Calu3 (cell line): ENCODE results near the gene SART1. TPM values are rescaled to one million over a fixed set of nuclear protein-coding genes. Genes with fewer than 3 reads are reported as not detected.

Experiments
- BruUV-seq: library from RNA; stranded (reverse); fragments of 400-500 nt; replicated peaks from 2 replicates; lab custom pipeline; 2021; lab: Mats Ljungman, UMichigan
- CTCF ChIA-PET: fragments of 300-600 bp; sonication (Branson Sonifier 250); formaldehyde crosslinking; loops from one replicate; lab custom pipeline; 2022; ENCODE audit warnings: antibody characterized with exemption; lab: Charles Lee
- DNase-seq: peaks from one replicate; pipeline ENCODE4 v3.0.0; 2022
- H3K27ac Mint-ChIP-seq: one replicate; pipeline ENCODE4 v1.8.0; 2022; ENCODE audit warnings: mixed read lengths; ENCODE audit not compliant: unreplicated experiment
- H3K27me3 Mint-ChIP-seq: one replicate; pipeline ENCODE4 v1.8.0; 2022; ENCODE audit warnings: mixed read lengths; ENCODE audit not compliant: unreplicated experiment
- H3K36me3 Mint-ChIP-seq: one replicate; pipeline ENCODE4 v1.8.0; 2022; ENCODE audit warnings: mild to moderate bottlenecking, moderate library complexity, mixed read lengths; ENCODE audit not compliant: insufficient read depth, unreplicated experiment
- H3K4me1 Mint-ChIP-seq: one replicate; pipeline ENCODE4 v1.8.0; 2022; ENCODE audit warnings: mild to moderate bottlenecking, low read depth, mixed read lengths; ENCODE audit not compliant: unreplicated experiment
- H3K4me3 Mint-ChIP-seq: one replicate; pipeline ENCODE4 v1.8.0; 2022; ENCODE audit warnings: mild to moderate bottlenecking, low read depth, moderate library complexity, mixed read lengths; ENCODE audit not compliant: unreplicated experiment
- H3K9me3 Mint-ChIP-seq: one replicate; pipeline ENCODE4 v1.8.0; 2022; ENCODE audit warnings: low read depth, mixed read lengths; ENCODE audit not compliant: unreplicated experiment
- CTCF ChIP-seq: fragments of 200-600 bp; IDR thresholded peaks from one replicate; pipeline ENCODE4 v1.8.0; 2022; ENCODE audit warnings: antibody characterized with exemption; ENCODE audit not compliant: unreplicated experiment
- intact Hi-C: fragments of 100-400 bp; cut with micrococcal nuclease; formaldehyde crosslinking; loops from one replicate; pipeline ENCODE4 v1.10.0; 2022; ENCODE audit not compliant: unreplicated experiment
- total RNA-seq: library from RNA; stranded (reverse); gene quantifications from 2 replicates; pipeline ENCODE4 v1.2.3, GENCODE V29; 2022

SART1 gene
- total RNA-seq, 1 experiment from 2014 or later = 47.2 TPM

DNA sequence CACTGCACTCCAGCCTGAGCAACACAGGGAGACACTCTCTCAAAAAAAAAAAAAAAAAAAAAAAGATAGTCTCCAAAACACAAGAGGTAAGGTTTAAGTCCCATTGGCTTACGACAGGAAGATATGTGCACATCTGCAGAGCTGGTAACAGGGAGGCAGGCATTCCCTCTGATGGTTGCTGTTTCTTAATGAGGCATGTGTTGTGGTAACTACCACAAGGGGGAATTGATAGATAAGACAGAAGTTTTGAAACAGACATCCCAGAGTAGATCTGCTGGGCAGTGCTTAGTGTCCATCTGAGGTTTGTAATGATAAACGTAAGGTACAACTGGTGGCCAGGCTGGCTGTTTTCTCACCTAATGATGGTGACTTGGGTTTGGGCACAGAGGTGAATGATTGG is 35.8 kb downstream of the SART1 start:
- H3K9me3 Mint-ChIP-seq = no peaks in the 10 kb centered on the region
- DNase-seq = no peak
- no peak for TF ChIP-seq CTCF
- H3K27ac Mint-ChIP-seq = no peak overlapping the region
- H3K27me3 Mint-ChIP-seq = no peaks in the 10 kb centered on the region
- peaks cover 49% of the 10 kb centered on the region for H3K36me3 Mint-ChIP-seq
- CTCF ChIA-PET = no interaction called here
- intact Hi-C loops = no loop called here
- H3K4me3 Mint-ChIP-seq = no peak overlapping the region
- peaks cover 7% of the 10 kb centered on the region for H3K4me1 Mint-ChIP-seq
- no TSS peak for BruUV-seq

DNA sequence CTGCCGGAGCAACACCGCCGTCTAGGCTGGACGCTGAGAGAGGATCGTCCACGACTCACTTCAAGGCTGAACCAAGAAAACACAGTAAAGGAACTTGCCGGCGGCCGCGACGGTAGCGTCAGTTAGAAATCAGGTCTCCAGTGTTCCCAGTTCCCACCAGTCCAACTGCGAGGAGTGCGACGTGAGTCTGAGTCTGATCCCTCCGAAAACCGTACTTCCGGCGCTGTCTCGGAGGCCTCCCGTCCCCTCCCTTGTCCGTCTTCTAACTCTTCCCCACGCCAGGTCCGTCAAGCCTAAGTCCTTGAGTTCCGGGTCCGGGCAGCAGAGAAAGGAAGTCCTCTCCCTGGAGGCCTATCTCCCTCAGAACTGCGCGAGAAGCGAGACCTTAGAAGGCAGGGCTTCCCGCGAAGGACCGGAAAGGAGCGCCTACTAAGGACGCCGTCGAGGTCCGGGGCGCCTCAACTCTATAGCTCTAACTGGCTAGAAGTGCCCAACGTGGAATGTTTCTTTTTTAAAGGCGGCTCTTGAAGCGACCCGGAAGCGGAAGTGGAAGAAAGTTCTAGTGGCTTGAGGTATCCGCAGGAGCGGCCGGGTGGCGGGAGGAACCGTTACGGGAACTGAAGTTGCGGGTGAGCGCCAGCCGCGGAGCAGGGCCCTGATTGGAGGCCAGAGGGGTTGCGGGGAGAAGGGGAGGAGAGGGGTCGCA is 40.6 kb downstream of the SART1 start, which contains the start of the genes BANF1 and EIF1AD:
TSS of gene BANF1 (plus strand) at position 562 of the 706 bp plus-strand sequence. CDS start 748 bp downstream, outside the sequence.
TSS of gene EIF1AD (minus strand) at position 216 of the 706 bp plus-strand sequence. CDS start 1,768 bp downstream, outside the sequence.
- TF ChIP-seq CTCF = no peak
- H3K27ac Mint-ChIP-seq = peak within 1 kb of the TSS; percentile 90
- intact Hi-C loops = loop anchor here (1.0 kb wide), 1 partner anchor 9 kb away; no protein-coding TSS in a partner anchor
- BruUV-seq = no TSS peak
- no peaks in the 10 kb centered on the region for H3K9me3 Mint-ChIP-seq
- H3K4me3 Mint-ChIP-seq = peak within 1 kb of the TSS; percentile 92
- CTCF ChIA-PET = interaction anchor here (0.7 to 1.5 kb wide), 7 partner anchors 9 to 142 kb away, joined by 3 to 12 read pairs (median 4); partner anchors contain the start of genes CCDC85B, FIBP and MUS81
- peaks cover 69% of the 10 kb centered on the region for H3K36me3 Mint-ChIP-seq
- H3K4me1 Mint-ChIP-seq = peaks cover 14% of the 10 kb centered on the region
- peak; percentile 93 for DNase-seq
- no peaks in the 10 kb centered on the region for H3K27me3 Mint-ChIP-seq

DNA sequence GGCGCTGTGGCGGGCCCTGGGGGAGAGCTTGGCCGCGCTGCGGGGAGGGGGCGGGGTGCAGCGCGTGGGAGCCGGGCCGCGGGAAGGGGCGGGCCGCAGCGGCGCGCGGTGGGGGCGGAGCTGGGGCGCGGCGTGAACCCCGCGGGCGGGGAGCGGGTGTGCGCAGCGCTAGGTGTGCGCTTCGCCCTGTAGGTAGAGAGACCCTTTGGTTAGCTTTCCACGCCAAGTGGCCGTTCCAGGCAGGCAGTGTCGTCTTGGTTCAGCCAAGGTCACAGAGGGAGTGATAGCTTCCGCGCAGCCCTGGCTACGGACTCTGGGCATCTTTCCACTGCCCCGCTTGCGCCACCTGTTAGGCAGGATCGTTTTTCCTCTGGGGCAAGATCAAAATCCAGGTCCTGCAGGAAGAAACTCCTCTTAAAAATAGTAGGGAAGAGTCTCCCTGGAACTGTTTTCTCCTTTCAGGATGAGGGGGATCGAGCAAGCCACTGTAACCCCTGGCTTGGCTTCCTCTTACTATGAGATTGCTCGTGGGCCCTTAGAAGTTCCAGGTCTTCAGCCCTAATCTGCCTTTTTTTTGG is 41.2 kb downstream of the SART1 start:
- Mint-ChIP-seq H3K4me1 (peaks cover 14% of the 10 kb centered on the region), H3K27me3 (no peaks in the 10 kb centered on the region), H3K9me3 (no peaks in the 10 kb centered on the region), H3K36me3 (peaks cover 64% of the 10 kb centered on the region), H3K27ac (peak overlapping the region; percentile 90), H3K4me3 (peak overlapping the region; percentile 92)
- intact Hi-C loops = loop anchor here (1.0 kb wide), 1 partner anchor 9 kb away; no protein-coding TSS in a partner anchor
- TF ChIP-seq CTCF = no peak
- no TSS peak for BruUV-seq
- peak; percentile 43 for DNase-seq
- CTCF ChIA-PET = interaction anchor here (0.6 to 1.5 kb wide), 7 partner anchors 8 to 143 kb away, joined by 3 to 12 read pairs (median 4); partner anchors contain the start of genes CCDC85B, FIBP and MUS81

DNA sequence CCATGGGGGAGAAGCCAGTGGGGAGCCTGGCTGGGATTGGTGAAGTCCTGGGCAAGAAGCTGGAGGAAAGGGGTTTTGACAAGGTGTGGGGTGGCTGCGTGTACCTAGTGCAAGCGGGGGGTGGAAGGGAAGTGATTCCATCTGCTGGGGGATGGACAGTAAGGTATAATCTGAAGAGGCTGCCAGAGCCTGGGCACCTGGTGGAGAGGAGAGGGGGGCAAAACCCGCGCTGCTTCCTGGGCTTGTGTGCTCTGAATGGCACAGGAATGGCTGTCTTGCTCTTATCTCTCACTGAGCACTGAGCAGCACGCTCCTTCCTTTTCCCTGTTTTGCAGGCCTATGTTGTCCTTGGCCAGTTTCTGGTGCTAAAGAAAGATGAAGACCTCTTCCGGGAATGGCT is 41.8 kb downstream of the SART1 start:
- H3K4me3 Mint-ChIP-seq = peak overlapping the region; percentile 92
- DNase-seq = no peak
- peaks cover 63% of the 10 kb centered on the region for H3K36me3 Mint-ChIP-seq
- CTCF ChIA-PET = interaction anchor here (0.6 to 1.5 kb wide), 4 partner anchors 18 to 115 kb away, joined by 4 to 12 read pairs (median 4); partner anchors contain the start of genes CCDC85B and FIBP
- H3K27me3 Mint-ChIP-seq = no peaks in the 10 kb centered on the region
- peaks cover 14% of the 10 kb centered on the region for H3K4me1 Mint-ChIP-seq
- no peaks in the 10 kb centered on the region for H3K9me3 Mint-ChIP-seq
- peak overlapping the region; percentile 90 for H3K27ac Mint-ChIP-seq
- TF ChIP-seq CTCF = no peak
- intact Hi-C loops = no loop called here
- no TSS peak for BruUV-seq
